ENCODE data around the gene GRAMD4.
"Not testable (repeated sequence)": the region's sequence is repeated elsewhere in the genome, so short reads cannot be mapped to it uniquely, and the experiment has no call there.

The GRAMD4 gene

GRCh38 chr22:46640293-46641055 is 20.3 kb downstream of the GRAMD4 start:
- H3K27ac ChIP-seq, result peak overlapping the region; percentile 6; the same call in 1 of the 2 replicates
- CTCF ChIA-PET, result no interaction called here
- no peak for TF ChIP-seq CTCF (conservative IDR thresholded peaks at IDR 0.05; ENCODE audit: low read depth)
- POLR2A ChIA-PET (ENCODE audit: low non-redundant PET), result no interaction called here
- no peak for DNase-seq (ENCODE audit: low spot score)

- no peak overlapping the region for H3K27ac ChIP-seq
- ChIA-PET POLR2A (ENCODE audit: low non-redundant PET) (no interaction called here), CTCF (no interaction called here)
- DNase-seq (ENCODE audit: low spot score), result no peak
- no peak for TF ChIP-seq CTCF (conservative IDR thresholded peaks at IDR 0.05; ENCODE audit: low read depth)
Measured at GRCh38 chr22:46641811-46642266, 21.7 kb downstream of the GRAMD4 start.

- H3K27ac ChIP-seq; DNase-seq (ENCODE audit: low spot score); CTCF ChIA-PET; POLR2A ChIA-PET (ENCODE audit: low non-redundant PET): not testable (repeated sequence)
Measured at GRCh38 chr22:46642840-46643480, 22.8 kb downstream of the GRAMD4 start.

GRCh38 chr22:46646531-46647215 is 26.5 kb downstream of the GRAMD4 start:
- ChIA-PET CTCF (no interaction called here), POLR2A (ENCODE audit: low non-redundant PET) (no interaction called here)
- no peak for TF ChIP-seq CTCF (conservative IDR thresholded peaks at IDR 0.05; ENCODE audit: low read depth)
- DNase-seq (ENCODE audit: low spot score), result no peak
- no peak overlapping the region for H3K27ac ChIP-seq

- POLR2A ChIA-PET (ENCODE audit: low non-redundant PET); DNase-seq (ENCODE audit: low spot score); H3K27ac ChIP-seq: not testable (repeated sequence)
- CTCF ChIA-PET, result interaction anchor here (1.1 kb wide), 1 partner anchor 12 kb away, joined by 5 read pairs; no protein-coding TSS in a partner anchor
Measured at GRCh38 chr22:46648225-46648820, 28.1 kb downstream of the GRAMD4 start.

- peak overlapping the region; percentile 68 for H3K27ac ChIP-seq
- ChIA-PET CTCF (no interaction called here), POLR2A (ENCODE audit: low non-redundant PET) (no interaction called here)
- no peak for DNase-seq (ENCODE audit: low spot score)
- TF ChIP-seq CTCF (conservative IDR thresholded peaks at IDR 0.05; ENCODE audit: low read depth), result no peak
Measured at GRCh38 chr22:46649141-46650077, 29.2 kb downstream of the GRAMD4 start.

Data from RWPE1 (cell line).